Measurements from ENCODE around the gene VPS8. TPM values are rescaled to one million over a fixed set of nuclear protein-coding genes. Genes with fewer than 3 reads are reported as not detected.

VPS8 gene
- 29.4 and 43.5 TPM in 2 replicates for total RNA-seq (2014; rRNA removed)
- polyA plus RNA-seq (2012), result 10.8 TPM

- peak; percentile 90 for DNase-seq (ENCODE audit: low read depth)
Measured at GRCh38 chr3:184811999-184812661, at the start of gene VPS8. Gene VPS8 (plus strand): TSS chr3:184812166. CDS start chr3:184824633, 12,467 bp downstream.

GRCh38 chr3:184764191-184764590 is 47.8 kb upstream of the VPS8 start:
- no peak for DNase-seq (ENCODE audit: low read depth)

GRCh38 chr3:184765047-184765729 is 46.8 kb upstream of the VPS8 start:
- DNase-seq (ENCODE audit: low read depth), result no peak

- peak; percentile 40 for DNase-seq (ENCODE audit: low read depth)
Measured at GRCh38 chr3:184765730-184766074, 46.3 kb upstream of the VPS8 start.

- DNase-seq (ENCODE audit: low read depth), result peak; percentile 54
Measured at GRCh38 chr3:184766555-184767261, 45.3 kb upstream of the VPS8 start.

GRCh38 chr3:184767377-184767776 is 44.6 kb upstream of the VPS8 start:
- no peak for DNase-seq (ENCODE audit: low read depth)

- no peak for DNase-seq (ENCODE audit: low read depth)
Measured at GRCh38 chr3:184769382-184770170, 42.4 kb upstream of the VPS8 start.

GRCh38 chr3:184770541-184770940 is 41.4 kb upstream of the VPS8 start:
- DNase-seq (ENCODE audit: low read depth), result no peak

GRCh38 chr3:184771301-184772127 is 40.5 kb upstream of the VPS8 start:
- DNase-seq (ENCODE audit: low read depth), result no peak

- DNase-seq (ENCODE audit: low read depth), result no peak
Measured at GRCh38 chr3:184772667-184773272, 39.2 kb upstream of the VPS8 start.

GRCh38 chr3:184773283-184774186 is 38.4 kb upstream of the VPS8 start:
- no peak for DNase-seq (ENCODE audit: low read depth)

GRCh38 chr3:184776916-184777315 is 35.0 kb upstream of the VPS8 start:
- no peak for DNase-seq (ENCODE audit: low read depth)

- DNase-seq (ENCODE audit: low read depth), result peak; percentile 91
Measured at GRCh38 chr3:184777566-184778356, 34.2 kb upstream of the VPS8 start.

- no peak for DNase-seq (ENCODE audit: low read depth)
Measured at GRCh38 chr3:184778426-184779332, 33.3 kb upstream of the VPS8 start.

- DNase-seq (ENCODE audit: low read depth), result no peak
Measured at GRCh38 chr3:184780981-184781515, 30.9 kb upstream of the VPS8 start.

- DNase-seq (ENCODE audit: low read depth), result no peak
Measured at GRCh38 chr3:184781801-184782200, 30.2 kb upstream of the VPS8 start.

- no peak for DNase-seq (ENCODE audit: low read depth)
Measured at GRCh38 chr3:184783319-184783718, 28.6 kb upstream of the VPS8 start.

Data from LHCN-M2 (cell line).